Fibroblast of the aortic adventitia (primary cell): Measurements from ENCODE around the gene SF3A1. TPM values are rescaled to one million over a fixed set of nuclear protein-coding genes. Genes with fewer than 3 reads are reported as not detected.

Source experiments
- DNase-seq: peaks from one replicate; pipeline ENCODE4 v3.0.0-alpha.2; 2010; ENCODE audit warnings: low read depth
- H3K4me3 ChIP-seq: 2 replicates; pipeline ENCODE4 v1.5.1; 2011; ENCODE audit warnings: low read depth, mild to moderate bottlenecking, control low read depth, low read length, moderate library complexity
- total RNA-seq: library from RNA; depleted of rRNA; stranded (reverse); fragments of >200 nt; gene quantifications from 2 replicates; pipeline ENCODE4 v1.2.3, GENCODE V29; 2012; ENCODE audit warnings: low replicate concordance
- TF ChIP-seq, protein P1 (sequence below): IDR thresholded peaks from 2 replicates; pipeline ENCODE4 v1.5.1; 2011; ENCODE audit warnings: mild to moderate bottlenecking, low read length, control low read depth, inconsistent platforms; ENCODE audit not compliant: insufficient read depth

SF3A1 gene
- total RNA-seq, 1 donor = 43.7 TPM

DNA sequence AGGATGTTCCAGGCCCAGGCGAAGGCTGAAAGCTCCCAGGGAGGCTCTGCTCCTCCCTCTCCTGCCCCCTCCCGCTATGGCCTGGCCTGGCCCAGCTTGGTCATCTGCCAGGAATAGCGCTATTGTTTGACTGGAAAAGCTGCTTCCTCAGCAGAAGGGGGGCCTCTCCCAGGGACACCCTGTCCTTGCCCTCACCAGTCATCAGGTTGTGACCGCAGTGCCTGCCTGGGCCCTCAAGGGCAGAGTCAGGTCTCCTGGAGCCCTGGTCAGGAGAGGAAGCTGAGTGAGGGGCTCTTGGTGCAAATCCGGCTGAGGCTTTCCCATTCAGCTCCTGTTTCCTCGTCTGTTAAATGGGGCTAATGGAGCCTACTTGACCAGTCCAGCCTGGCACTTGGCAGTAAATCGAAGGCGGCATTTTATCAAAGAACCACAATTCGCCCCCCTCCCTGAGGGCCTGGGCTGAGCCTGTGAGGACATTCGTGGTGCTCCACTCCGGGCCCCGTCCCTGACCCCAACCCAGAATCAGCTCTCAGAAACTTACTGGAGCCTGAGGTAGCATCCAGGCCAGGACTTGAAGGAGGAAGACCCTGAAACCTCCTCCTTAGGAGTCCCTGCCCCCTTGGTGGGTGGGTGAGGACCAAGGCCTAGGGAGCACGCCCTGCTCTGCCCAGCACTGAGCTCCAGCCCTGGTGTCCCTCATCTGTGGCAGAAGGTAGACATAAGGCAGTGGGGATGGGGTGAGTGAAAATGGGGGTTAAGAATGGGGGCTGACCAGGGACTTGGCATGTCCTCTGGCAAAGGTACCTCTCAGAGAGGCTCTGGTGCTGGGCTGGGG is 65.4 kb downstream of the SF3A1 start:
- TF ChIP-seq, protein P1, sequence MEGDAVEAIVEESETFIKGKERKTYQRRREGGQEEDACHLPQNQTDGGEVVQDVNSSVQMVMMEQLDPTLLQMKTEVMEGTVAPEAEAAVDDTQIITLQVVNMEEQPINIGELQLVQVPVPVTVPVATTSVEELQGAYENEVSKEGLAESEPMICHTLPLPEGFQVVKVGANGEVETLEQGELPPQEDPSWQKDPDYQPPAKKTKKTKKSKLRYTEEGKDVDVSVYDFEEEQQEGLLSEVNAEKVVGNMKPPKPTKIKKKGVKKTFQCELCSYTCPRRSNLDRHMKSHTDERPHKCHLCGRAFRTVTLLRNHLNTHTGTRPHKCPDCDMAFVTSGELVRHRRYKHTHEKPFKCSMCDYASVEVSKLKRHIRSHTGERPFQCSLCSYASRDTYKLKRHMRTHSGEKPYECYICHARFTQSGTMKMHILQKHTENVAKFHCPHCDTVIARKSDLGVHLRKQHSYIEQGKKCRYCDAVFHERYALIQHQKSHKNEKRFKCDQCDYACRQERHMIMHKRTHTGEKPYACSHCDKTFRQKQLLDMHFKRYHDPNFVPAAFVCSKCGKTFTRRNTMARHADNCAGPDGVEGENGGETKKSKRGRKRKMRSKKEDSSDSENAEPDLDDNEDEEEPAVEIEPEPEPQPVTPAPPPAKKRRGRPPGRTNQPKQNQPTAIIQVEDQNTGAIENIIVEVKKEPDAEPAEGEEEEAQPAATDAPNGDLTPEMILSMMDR = no peak
- H3K4me3 ChIP-seq = no peak overlapping the region
- peak; percentile 71 for DNase-seq

DNA sequence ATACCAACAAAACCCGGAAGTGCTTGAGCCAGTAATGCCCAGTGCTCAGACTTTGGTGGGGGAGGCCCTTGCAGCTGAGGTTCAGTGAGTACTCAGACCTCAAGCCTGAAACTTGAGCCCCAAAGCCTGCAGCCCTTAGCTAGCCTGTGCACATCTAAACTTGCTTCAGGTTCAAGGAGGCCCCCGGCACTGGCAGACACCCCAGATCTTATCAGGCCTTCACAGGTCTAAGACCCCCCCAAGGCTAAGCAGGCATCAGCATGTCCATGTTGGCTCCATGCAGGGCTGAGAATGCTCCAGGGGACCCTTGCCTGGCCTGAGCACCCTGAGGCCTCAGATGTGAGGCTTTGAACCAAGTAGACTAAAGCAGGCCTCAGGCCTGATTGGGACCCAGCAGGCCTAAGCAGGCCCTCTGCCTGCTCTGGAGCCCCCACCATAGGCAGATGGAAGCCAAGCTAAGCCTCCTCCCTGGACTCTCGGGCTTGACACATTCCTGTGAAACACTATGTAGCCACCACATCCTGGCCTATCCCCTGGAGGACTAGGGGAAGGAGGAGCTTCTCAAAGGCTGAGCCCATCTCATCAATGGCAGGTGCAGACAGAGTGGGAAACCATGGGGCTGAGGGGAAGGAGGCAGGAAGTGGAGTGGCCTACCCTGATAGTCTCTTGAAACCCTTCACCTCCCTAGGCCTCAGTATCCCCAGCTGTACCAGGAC is 66.2 kb downstream of the SF3A1 start:
- no peak overlapping the region for H3K4me3 ChIP-seq
- DNase-seq = peak; percentile 60
- TF ChIP-seq, protein P1 = no peak

DNA sequence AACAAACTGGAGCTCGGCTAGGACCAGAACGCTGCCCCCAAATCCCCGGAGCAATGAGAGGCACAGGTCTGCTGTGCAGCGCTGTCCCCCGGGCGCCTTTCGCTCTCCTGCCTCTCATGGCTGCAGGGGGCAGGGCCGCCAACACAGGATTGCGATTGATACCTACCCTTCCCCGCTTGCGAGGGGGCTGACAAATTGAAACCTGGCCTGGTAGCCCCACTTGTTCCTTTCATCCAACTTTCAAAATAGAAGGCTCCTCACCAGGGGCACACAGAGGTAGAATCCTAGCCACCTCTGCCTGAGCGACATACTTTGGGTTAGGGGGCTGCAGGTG is 66.7 kb downstream of the SF3A1 start:
- peak overlapping the region; percentile 90 for H3K4me3 ChIP-seq
- TF ChIP-seq, protein P1 = peak; percentile 1
- no peak for DNase-seq

DNA sequence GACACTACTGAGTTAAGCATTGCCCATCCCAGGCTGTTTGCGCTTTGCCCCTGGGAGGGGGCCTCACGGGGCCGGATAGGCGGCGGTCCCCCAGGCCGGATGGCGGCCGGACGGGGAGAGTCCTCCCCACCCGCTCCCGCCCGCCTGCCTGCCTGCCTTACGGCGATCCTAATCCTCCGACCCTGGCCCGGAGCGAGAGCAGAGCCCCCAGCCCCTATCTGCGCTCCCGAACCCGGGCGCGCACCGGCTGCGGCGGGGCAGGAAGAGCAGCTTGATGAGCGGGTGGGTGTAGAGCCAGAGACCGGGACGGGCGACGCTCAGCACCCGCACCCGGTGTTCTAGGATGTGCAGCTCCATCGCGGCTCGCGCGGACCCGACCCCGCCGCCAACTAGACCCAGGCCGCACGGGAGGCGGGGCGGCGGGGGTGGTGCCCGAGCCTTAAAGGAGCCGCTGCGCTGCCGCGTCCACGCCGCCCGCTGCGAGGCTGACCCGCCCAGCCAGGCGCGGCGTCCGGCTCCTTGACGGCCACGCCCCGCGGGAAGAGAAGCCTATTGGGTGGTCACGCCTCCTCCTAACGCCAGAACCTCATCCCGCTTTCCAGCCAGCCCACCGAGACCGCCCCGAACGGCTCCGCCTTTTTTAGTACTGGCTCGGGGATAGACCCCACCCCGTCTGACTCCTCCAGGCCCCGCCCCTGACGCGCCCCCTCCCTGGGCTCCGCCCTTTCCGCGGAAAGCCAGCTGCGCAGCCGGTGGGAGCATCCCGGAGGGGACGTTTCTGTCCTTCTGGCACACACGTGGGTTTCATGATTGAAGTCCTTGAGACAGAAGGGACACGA is 67.3 kb downstream of the SF3A1 start, which contains the start of gene CASTOR1:
Gene CASTOR1, minus strand, starts transcription at position 365 of the 839 bp plus-strand sequence. Its CDS starts 8 bp downstream, at position 357.
- TF ChIP-seq, protein P1 = no peak
- DNase-seq = peak; percentile 95
- H3K4me3 ChIP-seq = peak within 1 kb of the TSS; percentile 90

DNA sequence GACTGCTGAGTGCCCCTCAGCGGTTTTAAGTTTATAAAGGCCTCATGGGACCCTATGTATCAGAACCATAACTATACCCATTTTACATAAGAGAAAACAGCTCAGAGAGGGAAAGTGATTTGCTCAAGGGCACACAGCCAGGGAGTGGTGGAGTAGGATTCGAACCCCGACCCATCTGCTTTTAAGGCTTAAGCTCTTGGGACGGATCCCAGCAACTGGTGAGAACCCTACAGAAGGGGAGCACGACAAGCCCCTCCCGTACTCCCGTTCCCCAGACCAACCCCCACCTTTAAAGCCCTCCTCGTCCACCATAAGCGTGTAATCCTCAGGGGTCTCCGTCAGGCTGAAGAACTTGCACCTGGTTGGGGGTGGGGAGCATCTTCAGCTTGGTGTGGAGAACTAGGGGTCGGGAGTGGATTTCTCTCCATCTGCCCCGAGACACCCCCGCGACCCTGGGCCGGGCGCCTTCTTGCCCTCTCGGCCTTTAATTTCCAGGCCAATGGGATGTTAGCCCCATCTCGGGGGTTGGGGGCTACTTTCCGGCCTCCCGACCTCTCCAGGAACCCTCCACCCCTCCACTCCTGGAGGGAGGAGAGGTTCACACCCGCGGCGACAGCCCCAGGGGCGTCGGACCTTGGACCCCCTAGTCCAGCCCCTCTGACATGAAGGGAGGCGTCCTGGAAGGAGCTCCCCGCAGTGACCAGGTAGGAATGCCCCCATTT is 68.1 kb downstream of the SF3A1 start:
- peak overlapping the region; percentile 90 for H3K4me3 ChIP-seq
- DNase-seq = no peak
- TF ChIP-seq, protein P1 = no peak
